HG03354 (cell line): Measurements from ENCODE around the gene C1orf21.

Source experiments
- ATAC-seq: cut with Tn5 transposase; IDR thresholded peaks from one replicate; pipeline ENCODE4 v1.9.1; 2021; ENCODE audit warnings: mild to moderate bottlenecking; ENCODE audit not compliant: unreplicated experiment, poor library complexity, severe bottlenecking

The C1orf21 gene

DNA sequence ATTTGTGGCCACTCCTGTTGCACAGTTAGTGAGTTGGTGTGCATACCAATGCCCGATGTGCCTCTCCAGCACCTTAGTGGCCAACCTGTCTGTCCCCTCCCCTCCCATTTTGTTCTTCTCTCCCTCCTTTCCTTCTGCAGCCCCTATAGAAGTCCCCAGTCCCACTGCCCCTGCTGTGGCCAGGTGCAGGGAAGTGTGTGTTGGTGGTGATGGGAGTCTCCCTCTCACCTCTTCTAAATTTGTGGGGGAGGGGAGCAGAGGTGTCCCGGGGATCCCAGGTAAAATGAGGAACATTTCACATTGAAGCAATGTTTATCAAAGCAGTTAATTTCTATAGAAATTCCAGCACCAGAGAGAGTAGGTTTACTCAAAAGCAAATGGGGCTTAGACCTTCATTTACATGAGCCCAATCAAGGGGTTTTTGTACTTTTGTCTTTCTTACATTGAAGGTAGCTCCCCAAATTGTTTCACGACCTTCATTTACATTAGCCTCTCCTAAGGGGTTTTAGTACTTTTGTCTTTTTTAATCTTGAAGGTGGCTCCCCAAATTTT, 3.0 kb upstream of the C1orf21 start:
- no peak for ATAC-seq

GRCh38 chr1:184385865-184386311, 941 bp upstream of the C1orf21 start:
- ATAC-seq: no peak

GRCh38 chr1:184387069-184387475, 243 bp downstream of the C1orf21 start:
- ATAC-seq: peak; percentile 40

- ATAC-seq: no peak
Observed at GRCh38 chr1:184387476-184388318, 868 bp downstream of the C1orf21 start.

DNA sequence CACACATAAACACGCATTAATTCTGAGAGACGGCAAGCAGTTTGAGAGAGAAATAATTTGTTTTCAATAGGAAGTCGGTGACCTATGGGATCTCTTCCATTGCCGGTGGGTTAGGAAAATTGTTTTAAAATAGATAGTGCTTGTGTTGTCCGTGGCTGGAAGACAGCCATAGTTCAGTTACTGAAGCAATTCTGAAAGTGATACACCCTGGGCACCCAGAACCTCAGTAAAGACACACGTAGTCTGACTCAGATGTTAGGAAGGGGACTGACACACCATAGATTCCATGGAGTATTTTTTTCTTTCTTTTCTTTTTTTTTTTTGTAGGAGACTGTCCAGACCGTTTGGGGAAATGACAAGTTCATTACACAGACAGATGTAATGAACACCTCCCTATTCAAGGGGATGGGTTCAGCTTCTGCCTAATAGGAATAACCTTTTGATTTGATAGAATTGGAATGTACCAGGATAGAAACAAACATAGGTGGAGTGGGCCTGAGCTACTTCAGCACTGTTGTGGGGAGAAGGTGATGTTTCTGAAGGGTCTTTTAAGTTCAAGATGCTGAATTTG, 1.6 kb downstream of the C1orf21 start:
- no peak for ATAC-seq

DNA sequence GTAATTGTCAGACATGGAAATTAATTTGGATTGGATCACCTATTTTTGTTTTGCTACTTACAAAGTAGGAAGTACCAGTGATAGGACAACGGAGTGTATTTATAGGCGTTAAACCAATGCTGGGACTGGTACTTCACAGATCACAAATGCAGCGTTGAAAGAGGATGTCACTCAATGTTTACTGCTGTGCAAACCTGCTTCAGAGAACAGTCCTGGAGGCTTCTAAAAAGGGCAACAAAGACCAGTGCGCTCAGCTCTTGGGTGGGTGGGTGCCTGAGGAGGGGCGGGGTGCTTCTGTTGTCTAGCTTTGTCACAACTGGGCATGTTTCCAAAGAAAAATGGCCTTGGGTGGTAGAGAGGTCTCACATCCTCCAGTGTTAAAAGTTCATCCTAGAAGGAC, 2.1 kb downstream of the C1orf21 start:
- ATAC-seq: no peak

DNA sequence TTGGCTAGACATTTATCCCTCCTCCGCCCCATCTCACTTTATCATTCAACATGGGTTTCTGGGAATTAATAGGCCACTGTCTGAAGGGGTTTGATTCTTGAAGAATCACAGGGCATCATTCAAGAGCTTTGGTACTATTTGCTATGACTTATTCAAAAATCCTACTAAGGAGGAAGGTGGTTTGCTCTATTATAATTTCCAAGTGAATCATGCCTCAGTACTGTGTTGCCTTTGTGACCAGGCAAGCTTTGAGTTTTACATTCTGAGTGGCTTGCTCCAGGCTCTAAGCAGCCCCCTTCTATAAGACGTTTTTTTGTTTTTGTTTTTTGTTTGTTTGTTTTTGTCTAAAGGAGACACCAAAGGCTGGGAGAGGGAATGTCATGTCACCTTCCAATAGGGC, 2.6 kb downstream of the C1orf21 start:
- ATAC-seq: no peak

DNA sequence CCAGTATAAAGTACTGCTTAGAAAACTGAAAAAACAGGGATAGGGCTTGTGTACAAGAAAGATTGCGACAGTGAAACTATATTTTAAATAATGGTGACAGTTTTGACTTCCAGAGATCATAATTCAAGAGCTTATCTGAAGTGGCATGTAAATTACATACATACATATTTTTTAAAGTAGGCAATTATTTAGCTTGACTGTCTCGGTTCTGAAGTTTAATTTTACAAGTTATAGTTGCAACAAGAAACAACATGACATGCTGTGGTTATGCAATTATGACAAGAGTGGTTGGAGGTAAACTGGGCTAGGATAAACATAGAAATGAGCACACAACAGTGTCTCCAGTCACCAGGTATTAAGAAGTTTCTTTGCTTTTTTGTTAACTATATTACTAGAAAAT, 4.1 kb downstream of the C1orf21 start:
- no peak for ATAC-seq

- no peak for ATAC-seq
Observed at GRCh38 chr1:184392067-184392466, 5.2 kb downstream of the C1orf21 start.

DNA sequence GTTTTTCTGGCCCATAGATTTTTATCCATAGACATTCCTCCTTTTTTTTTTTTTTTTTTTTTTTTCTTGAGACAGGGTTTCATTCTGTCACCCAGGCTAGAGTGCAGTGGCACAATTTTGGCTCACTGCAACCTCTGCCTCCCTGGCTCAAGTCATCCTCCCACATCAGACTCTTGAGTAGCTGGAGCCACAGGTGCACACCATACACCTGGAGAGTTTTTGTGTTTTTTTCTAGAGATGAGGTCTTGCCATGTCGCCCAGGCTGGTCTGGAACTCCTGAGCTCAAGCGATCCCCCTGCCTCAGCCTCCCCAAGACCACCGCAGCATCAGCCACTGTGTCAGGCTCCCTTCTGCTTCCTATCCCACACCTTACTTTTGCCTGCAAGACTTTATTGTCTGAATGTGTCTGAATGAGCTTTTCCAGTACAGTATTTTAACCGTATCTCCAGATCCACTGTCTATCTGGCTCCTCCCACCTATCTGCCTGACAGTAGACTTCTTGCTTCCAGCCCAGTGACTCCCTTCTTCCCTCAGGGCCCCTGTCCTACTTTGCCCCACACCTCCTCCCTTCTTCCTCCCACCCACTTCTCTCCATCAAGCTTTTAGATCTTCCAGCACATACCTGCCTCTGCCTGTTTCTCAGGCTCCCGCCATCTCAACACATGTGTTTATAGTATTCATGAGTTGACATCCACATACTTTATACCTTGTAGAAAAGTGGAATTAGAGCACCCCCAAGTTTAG, 6.1 kb downstream of the C1orf21 start:
- no peak for ATAC-seq

GRCh38 chr1:184393962-184394361, 7.1 kb downstream of the C1orf21 start:
- no peak for ATAC-seq

DNA sequence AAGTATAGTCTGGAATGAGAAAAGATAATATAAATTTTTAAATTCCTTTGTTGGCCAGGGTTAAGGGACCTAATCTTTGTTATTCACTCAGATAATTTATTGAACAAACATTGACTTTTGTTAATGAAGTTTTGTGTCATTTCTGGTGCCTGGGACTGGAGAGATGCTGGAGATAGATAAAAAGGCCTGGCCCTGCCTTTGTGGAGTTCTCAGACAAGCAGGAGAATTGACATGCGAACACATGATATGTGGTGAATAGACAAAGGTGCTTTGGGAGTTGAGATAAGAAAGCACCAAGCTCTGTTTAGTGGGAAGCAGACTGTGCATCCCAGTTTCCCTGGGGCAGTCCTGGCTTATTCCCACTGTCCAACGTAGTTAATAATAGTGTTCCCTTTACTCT, 8.5 kb downstream of the C1orf21 start:
- ATAC-seq: no peak

- no peak for ATAC-seq
Observed at GRCh38 chr1:184395937-184396480, 9.2 kb downstream of the C1orf21 start.

GRCh38 chr1:184399192-184399847, 12.5 kb downstream of the C1orf21 start:
- ATAC-seq: no peak

DNA sequence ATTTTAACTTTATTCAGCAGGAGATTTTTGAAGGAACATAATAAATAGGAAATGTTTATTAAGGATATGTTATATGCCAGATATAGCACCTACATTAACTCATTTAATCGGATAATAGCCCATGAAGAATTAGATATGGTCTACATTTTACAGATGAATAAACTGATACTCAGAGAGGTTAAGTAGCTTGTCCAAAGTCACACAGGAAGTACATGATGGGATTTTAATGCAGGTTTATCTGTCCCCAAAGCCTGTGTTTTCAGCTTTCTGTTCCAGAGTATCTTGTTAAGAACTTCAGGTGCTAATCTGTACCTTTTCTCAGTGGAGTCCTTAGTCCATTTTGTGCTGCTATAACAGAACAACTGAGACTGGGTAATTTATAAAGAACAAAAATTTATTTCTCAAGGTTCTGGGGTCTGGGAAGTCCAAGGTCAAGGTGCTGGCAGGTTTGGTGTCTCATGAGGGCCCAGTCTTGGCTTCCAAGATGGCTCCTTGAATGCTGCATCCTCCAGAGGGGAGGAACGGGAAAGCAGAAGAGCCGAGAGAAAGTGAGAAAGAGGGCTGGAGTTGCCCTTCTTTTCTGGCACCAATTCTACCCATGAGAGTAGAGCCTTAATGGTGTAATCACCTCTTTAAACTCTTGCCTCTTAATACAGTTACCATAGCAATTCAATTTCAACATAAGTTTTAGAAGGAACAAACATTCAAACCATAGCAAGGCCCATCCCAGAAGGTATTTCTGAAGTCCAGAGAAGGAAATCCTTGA, 17.3 kb downstream of the C1orf21 start:
- ATAC-seq: no peak

GRCh38 chr1:184404727-184405027, 17.8 kb downstream of the C1orf21 start:
- no peak for ATAC-seq

DNA sequence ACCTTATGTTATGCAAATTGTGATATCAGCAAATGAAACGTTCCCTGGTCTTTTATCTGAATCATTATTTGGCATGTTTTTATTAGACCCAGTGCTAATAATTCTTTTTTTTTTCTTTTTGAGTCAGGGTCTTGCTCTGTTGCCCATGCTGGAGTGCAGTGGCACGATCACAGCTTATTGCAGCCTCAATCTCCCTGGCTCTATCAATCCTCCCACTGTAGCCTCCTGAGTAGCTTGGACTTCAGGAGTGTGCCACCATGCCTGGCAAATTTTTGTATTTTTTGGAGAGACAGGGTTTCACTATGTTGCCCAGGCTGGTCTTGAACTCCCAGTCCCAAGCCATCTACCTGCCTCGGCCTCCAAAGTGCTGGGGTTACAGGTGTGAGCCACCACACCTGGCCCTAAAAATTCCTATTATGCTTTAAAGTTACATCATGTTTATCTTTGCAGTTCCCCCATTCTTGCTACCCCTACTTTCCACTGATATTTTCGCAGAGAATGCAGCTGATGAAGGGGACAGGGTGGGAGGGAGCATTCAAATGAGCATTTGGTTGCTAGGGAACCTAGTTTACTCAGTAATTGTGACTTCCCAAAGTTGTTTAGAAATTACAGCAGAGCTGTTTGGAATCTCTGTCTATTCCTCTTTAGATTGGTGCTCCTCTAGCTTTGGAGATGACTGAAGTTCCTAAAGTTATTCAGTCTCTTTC, 18.4 kb downstream of the C1orf21 start:
- no peak for ATAC-seq

DNA sequence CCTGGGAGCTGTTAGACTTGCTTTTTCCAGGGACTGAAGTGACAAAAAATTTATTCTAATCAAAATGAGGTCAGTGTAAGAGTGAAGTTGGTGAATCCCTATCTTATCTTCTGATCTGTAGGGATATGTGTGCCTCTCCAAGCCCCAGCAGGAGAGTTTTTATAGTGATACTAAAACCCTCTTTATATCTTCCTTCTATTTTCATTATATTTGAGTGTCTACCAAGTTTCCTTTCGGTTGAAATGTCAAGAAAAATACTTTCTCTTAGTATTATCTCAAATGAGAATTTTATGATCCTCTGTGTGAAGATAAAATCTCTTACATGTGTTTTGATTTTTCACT, 18.9 kb downstream of the C1orf21 start:
- no peak for ATAC-seq

DNA sequence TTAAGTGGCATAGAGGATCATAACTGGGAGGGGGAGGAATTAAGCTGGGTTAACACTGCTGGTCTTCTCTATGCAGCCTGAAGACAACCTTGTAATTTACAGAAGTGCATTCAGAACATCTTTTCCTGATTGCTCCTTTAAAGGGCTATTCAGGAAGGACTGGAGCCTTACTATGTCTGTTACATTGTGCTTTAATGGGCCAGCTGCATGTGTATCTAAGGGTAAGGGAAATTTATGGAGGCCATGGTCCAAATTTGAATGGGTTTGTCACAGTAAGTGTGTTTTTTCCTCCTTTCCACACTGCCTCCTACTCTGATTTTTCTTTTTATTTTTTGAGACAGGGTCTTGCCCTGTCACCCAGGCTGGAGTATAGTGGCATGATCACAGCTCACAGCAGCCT, 19.6 kb downstream of the C1orf21 start:
- ATAC-seq: no peak
